22Rv1 (cell line): Measurements from ENCODE around the gene LNPEP.

Source experiments
- ZFX ChIP-seq: fragments of 450-650 bp; IDR thresholded peaks from 2 replicates; pipeline ENCODE4 v1.6.1; 2017; ENCODE audit warnings: antibody characterized with exemption, borderline replicate concordance
- TF ChIP-seq, protein P1 (sequence below): fragments of 450-650 bp; IDR thresholded peaks from 2 replicates; pipeline ENCODE4 v1.5.1; 2017; ENCODE audit warnings: mild to moderate bottlenecking

DNA sequence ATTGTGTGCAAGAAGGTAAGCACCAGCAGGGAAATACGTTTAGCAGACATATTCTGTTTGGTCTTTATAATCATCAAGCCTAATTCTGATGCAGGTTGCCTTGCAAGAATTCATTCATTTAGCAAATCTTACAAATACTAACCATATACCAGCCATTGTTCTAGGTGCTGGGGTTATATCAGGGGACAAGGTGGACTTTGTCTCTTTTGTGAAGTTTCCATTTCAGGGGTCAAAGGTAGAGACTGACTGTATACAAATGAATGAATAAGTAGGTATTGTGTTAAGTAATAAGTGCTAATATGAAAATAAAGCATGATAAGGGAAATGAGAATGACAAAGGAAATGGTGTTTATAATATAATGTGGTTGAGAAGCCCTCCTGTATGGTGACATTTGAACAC, 64.0 kb downstream of the LNPEP start:
- TF ChIP-seq, protein P1, sequence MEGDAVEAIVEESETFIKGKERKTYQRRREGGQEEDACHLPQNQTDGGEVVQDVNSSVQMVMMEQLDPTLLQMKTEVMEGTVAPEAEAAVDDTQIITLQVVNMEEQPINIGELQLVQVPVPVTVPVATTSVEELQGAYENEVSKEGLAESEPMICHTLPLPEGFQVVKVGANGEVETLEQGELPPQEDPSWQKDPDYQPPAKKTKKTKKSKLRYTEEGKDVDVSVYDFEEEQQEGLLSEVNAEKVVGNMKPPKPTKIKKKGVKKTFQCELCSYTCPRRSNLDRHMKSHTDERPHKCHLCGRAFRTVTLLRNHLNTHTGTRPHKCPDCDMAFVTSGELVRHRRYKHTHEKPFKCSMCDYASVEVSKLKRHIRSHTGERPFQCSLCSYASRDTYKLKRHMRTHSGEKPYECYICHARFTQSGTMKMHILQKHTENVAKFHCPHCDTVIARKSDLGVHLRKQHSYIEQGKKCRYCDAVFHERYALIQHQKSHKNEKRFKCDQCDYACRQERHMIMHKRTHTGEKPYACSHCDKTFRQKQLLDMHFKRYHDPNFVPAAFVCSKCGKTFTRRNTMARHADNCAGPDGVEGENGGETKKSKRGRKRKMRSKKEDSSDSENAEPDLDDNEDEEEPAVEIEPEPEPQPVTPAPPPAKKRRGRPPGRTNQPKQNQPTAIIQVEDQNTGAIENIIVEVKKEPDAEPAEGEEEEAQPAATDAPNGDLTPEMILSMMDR: no peak
- TF ChIP-seq ZFX: no peak
